Left colon (tissue), 2 donors: ENCODE measurements around the gene SLC23A2. TPM values are rescaled to one million over a fixed set of nuclear protein-coding genes. Genes with fewer than 3 reads are reported as not detected.
A peak's percentile ranks its signal among the peaks of the same experiment; 100 is the strongest.

Source experiments
- ATAC-seq: fragments of 200-7000 bp; cut with Tn5 transposase; one replicate; pipeline ENCODE4 v1.9.1; 2020; ENCODE audit warnings: mild to moderate bottlenecking, moderate library complexity
- DNase-seq, 2 donors: peaks; one replicate each; pipeline ENCODE4 v3.0.0-alpha.2; 2020
- intact Hi-C, 2 donors: fragments of 100-400 bp; cut with DNase I in 1 of 2; cut with micrococcal nuclease in 1 of 2; formaldehyde crosslinking; loops; one replicate each; pipeline versions ENCODE4 v1.11.2 to v1.14.0; 2022; cut with DNase I, micrococcal nuclease
- total RNA-seq, 2 donors: library from RNA; stranded (reverse); fragmentation: NEBNext Ultra II Directional; extraction: Animal tissue kit (Norgen Biotek cat#: 25700); gene quantifications; one replicate each; pipeline ENCODE4 v1.2.1, GENCODE V29; 2021
- donor health status: DM: no; HTN: no; CAD: no.
- donor health status: DM: yes; HTN: yes; CAD: no.

The SLC23A2 gene
- total RNA-seq, 2 donors from 2014 or later = 6.5 to 10.1 TPM

GRCh38 chr20:4973330-4974097 lies 27.8 kb downstream of the SLC23A2 start:
- ATAC-seq = peak; percentile 40
- intact Hi-C loops = no loop called here
- DNase-seq = peak; percentile 31 to 32

GRCh38 chr20:4972506-4973251 lies 28.6 kb downstream of the SLC23A2 start:
- ATAC-seq (no peak), DNase-seq (no peak)
- intact Hi-C loops = no loop called here

- DNase-seq (no peak), ATAC-seq (no peak)
- intact Hi-C loops = no loop called here
Observed at GRCh38 chr20:4971064-4971463, 30.2 kb downstream of the SLC23A2 start.

- intact Hi-C loops = no loop called here
Observed at GRCh38 chr20:4967752-4968477, 33.4 kb downstream of the SLC23A2 start.

GRCh38 chr20:4966826-4967751 lies 34.2 kb downstream of the SLC23A2 start:
- no peak for ATAC-seq

More at GRCh38 chr20:4967752-4968477, 33.4 kb downstream of the SLC23A2 start:
- DNase-seq (no peak), ATAC-seq (no peak)

GRCh38 chr20:4962241-4962855 lies 39.0 kb downstream of the SLC23A2 start:
- intact Hi-C loops = no loop called here
- DNase-seq = no peak

More at GRCh38 chr20:4966826-4967751, 34.2 kb downstream of the SLC23A2 start:
- intact Hi-C loops = no loop called here
- DNase-seq = no peak

GRCh38 chr20:4961746-4962145 lies 39.6 kb downstream of the SLC23A2 start:
- intact Hi-C loops = no loop called here
- ATAC-seq (no peak), DNase-seq (no peak)

More at GRCh38 chr20:4962241-4962855, 39.0 kb downstream of the SLC23A2 start:
- no peak for ATAC-seq

- ATAC-seq (no peak), DNase-seq (no peak)
- intact Hi-C loops = no loop called here
Observed at GRCh38 chr20:4959592-4959991, 41.7 kb downstream of the SLC23A2 start.

- intact Hi-C loops = no loop called here
- DNase-seq (no peak), ATAC-seq (no peak)
Observed at GRCh38 chr20:4957939-4958362, 43.4 kb downstream of the SLC23A2 start.

- intact Hi-C loops = no loop called here
- no peak for ATAC-seq
- no peak for DNase-seq
Observed at GRCh38 chr20:4957187-4957586, 44.1 kb downstream of the SLC23A2 start.

GRCh38 chr20:4956200-4956810 lies 45.0 kb downstream of the SLC23A2 start:
- DNase-seq = no peak
- peak; percentile 49 for ATAC-seq
- intact Hi-C loops = no loop called here

- DNase-seq (no peak), ATAC-seq (no peak)
- intact Hi-C loops = loop anchor here in 1 of 2 donors (2.0 kb wide), 1 partner anchor 195 kb away; no protein-coding TSS in a partner anchor
Observed at GRCh38 chr20:4953881-4954280, 47.4 kb downstream of the SLC23A2 start.

- ATAC-seq (no peak), DNase-seq (no peak)
- intact Hi-C loops = no loop called here
Observed at GRCh38 chr20:4952229-4952628, 49.1 kb downstream of the SLC23A2 start.

- DNase-seq (no peak), ATAC-seq (no peak)
- intact Hi-C loops = no loop called here
Observed at GRCh38 chr20:4951299-4951698, 50.0 kb downstream of the SLC23A2 start.

GRCh38 chr20:4950841-4951240 lies 50.5 kb downstream of the SLC23A2 start:
- intact Hi-C loops = no loop called here
- DNase-seq = no peak
- no peak for ATAC-seq

GRCh38 chr20:4950437-4950836 lies 50.9 kb downstream of the SLC23A2 start:
- intact Hi-C loops = no loop called here
- no peak for ATAC-seq
- DNase-seq = no peak

GRCh38 chr20:4949833-4950178 lies 51.5 kb downstream of the SLC23A2 start:
- peak; percentile 93 for ATAC-seq
- peak in 1 of 2 donors; percentile 18 for DNase-seq
- intact Hi-C loops = no loop called here
